Chondrocyte (in vitro differentiated cells): ENCODE measurements around the gene TRPV6. TPM values are rescaled to one million over a fixed set of nuclear protein-coding genes. Genes with fewer than 3 reads are reported as not detected.

Experiments
- DNase-seq: peaks from one replicate; pipeline ENCODE4 v3.0.0; 2021; ENCODE audit warnings: mixed read lengths, low spot score
- H3K27ac Mint-ChIP-seq: one replicate; pipeline ENCODE4 v1.8.0; 2021; ENCODE audit warnings: mild to moderate bottlenecking, moderate library complexity, mixed read lengths; ENCODE audit not compliant: unreplicated experiment
- H3K27me3 Mint-ChIP-seq: 2 replicates; pipeline ENCODE4 v1.8.0; 2021; ENCODE audit warnings: low read depth, mixed read lengths
- H3K36me3 Mint-ChIP-seq: 2 replicates; pipeline ENCODE4 v1.8.0; 2021; ENCODE audit warnings: low read depth, mixed read lengths
- H3K4me1 Mint-ChIP-seq: 2 replicates; pipeline ENCODE4 v1.8.0; 2021; ENCODE audit warnings: low read depth, mild to moderate bottlenecking, mixed read lengths
- H3K4me3 Mint-ChIP-seq: one replicate; pipeline ENCODE4 v1.8.0; 2021; ENCODE audit warnings: mild to moderate bottlenecking, moderate library complexity, mixed read lengths; ENCODE audit not compliant: unreplicated experiment
- H3K9me3 Mint-ChIP-seq: 2 replicates; pipeline ENCODE4 v1.8.0; 2021; ENCODE audit warnings: low read depth, mixed read lengths
- CTCF ChIP-seq: fragments of 200-600 bp; sonication (generic); IDR thresholded peaks from 2 replicates; pipeline ENCODE4 v1.5.0; 2021; ENCODE audit warnings: antibody characterized with exemption, mild to moderate bottlenecking, moderate library complexity
- total RNA-seq: library from RNA; stranded (reverse); gene quantifications from 3 replicates; pipeline ENCODE4 v1.2.1, GENCODE V29; 2021

TRPV6 gene
- total RNA-seq, 1 donor from 2014 or later, result not detected

DNA sequence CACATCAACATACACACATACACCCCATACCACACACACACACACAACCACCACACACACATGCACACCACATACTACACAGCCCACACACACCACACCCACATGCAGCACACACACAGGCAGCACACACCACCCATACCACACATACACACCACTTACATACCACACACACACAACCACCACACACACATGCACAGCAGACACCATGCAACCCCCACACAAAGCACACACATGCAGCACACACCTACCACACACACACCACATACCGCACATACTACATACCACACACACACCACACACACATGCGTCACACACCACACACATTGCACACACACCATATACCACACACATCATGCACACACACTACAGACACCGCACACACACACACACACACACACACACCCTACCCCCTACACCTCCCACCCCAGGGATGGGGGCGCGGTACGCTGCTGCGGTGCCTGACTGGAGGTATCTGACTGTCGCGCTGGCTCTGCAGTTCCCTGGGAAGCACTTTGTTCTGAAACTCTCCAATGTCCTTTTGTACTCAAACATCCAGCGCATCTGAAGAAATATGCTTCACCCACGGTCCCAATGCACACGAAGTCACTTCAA is 5.4 kb upstream of the TRPV6 start:
- H3K27me3 Mint-ChIP-seq, result peaks cover 16% of the 10 kb centered on the region
- no peaks in the 10 kb centered on the region for H3K9me3 Mint-ChIP-seq
- H3K4me1 Mint-ChIP-seq, result no peaks in the 10 kb centered on the region
- no peak for DNase-seq
- H3K4me3 Mint-ChIP-seq, result no peak overlapping the region
- TF ChIP-seq CTCF, result no peak
- no peak overlapping the region for H3K27ac Mint-ChIP-seq
- no peaks in the 10 kb centered on the region for H3K36me3 Mint-ChIP-seq

DNA sequence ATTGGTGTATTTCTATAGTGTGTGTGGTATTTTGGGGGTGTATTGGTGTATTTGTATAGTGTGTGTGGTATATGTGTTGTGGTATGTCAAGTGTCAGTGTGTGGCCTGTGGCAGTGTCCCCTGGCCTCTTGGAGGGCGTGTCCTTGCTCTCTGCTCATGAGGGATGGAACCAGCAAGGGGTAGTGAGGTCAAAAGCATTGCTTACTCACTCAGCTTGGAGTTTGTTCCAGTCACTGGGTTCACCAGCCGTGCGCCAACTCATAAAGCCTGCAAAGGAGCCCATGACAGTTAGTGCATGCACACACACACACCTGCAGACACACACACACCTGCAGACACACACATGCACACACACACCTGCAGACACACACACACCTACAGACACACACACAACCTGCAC is 4.3 kb upstream of the TRPV6 start:
- no peaks in the 10 kb centered on the region for H3K4me1 Mint-ChIP-seq
- no peak for TF ChIP-seq CTCF
- H3K36me3 Mint-ChIP-seq, result no peaks in the 10 kb centered on the region
- DNase-seq, result no peak
- no peak overlapping the region for H3K4me3 Mint-ChIP-seq
- H3K27ac Mint-ChIP-seq, result no peak overlapping the region
- H3K27me3 Mint-ChIP-seq, result peaks cover 13% of the 10 kb centered on the region
- H3K9me3 Mint-ChIP-seq, result no peaks in the 10 kb centered on the region

- H3K4me1 Mint-ChIP-seq, result no peaks in the 10 kb centered on the region
Measured at GRCh38 chr7:142887282-142888015, 1.9 kb upstream of the TRPV6 start.

GRCh38 chr7:142886866-142887265 is 1.3 kb upstream of the TRPV6 start:
- no peaks in the 10 kb centered on the region for H3K9me3 Mint-ChIP-seq
- no peaks in the 10 kb centered on the region for H3K4me1 Mint-ChIP-seq
- no peaks in the 10 kb centered on the region for H3K36me3 Mint-ChIP-seq
- H3K27ac Mint-ChIP-seq, result no peak overlapping the region
- no peak for DNase-seq
- H3K27me3 Mint-ChIP-seq, result peaks cover 15% of the 10 kb centered on the region
- H3K4me3 Mint-ChIP-seq, result no peak overlapping the region
- TF ChIP-seq CTCF, result no peak

More at GRCh38 chr7:142887282-142888015, 1.9 kb upstream of the TRPV6 start:
- no peak for TF ChIP-seq CTCF
- Mint-ChIP-seq H3K27me3 (peaks cover 11% of the 10 kb centered on the region), H3K9me3 (no peaks in the 10 kb centered on the region), H3K27ac (no peak overlapping the region), H3K4me3 (no peak overlapping the region), H3K36me3 (no peaks in the 10 kb centered on the region)
- DNase-seq, result no peak

DNA sequence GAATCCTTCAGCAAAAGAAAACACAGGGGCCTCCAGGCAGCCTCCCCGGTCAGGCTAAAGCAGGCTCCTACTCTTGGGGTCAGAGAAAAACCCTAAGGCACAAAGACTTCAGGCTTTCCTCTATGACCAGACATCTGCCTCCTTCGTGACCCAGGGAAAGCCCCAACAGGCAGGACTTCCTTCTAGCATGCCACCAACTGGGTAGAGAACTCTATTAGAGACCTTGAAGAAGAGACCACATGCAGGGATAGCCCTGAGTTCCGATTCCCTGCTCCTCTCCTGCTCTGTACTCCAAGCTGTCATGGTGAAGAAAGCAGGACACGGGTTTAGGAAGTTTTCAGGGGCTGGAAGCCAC is 1.3 kb downstream of the TRPV6 start:
- no peak for TF ChIP-seq CTCF
- Mint-ChIP-seq H3K27ac (no peak overlapping the region), H3K9me3 (no peaks in the 10 kb centered on the region), H3K36me3 (no peaks in the 10 kb centered on the region), H3K4me3 (no peak overlapping the region), H3K4me1 (no peaks in the 10 kb centered on the region), H3K27me3 (peaks cover 29% of the 10 kb centered on the region)
- DNase-seq, result no peak
